Fibroblast of skin of right biceps (primary cell): ENCODE data around the gene SLC17A9.

Experiments used
- DNase-seq: peaks from one replicate; pipeline ENCODE4 v3.0.0-alpha.2; 2013

The SLC17A9 gene

GRCh38 chr20:62952373-62952967 lies at the start of gene SLC17A9:
Gene SLC17A9 (plus strand): TSS chr20:62952709. CDS start chr20:62952831, 122 bp downstream.
- peak; percentile 35 for DNase-seq

- peak; percentile 39 for DNase-seq
Measured at GRCh38 chr20:62902926-62903615, 49.4 kb upstream of the SLC17A9 start.

- DNase-seq, result no peak
Measured at GRCh38 chr20:62905536-62906117, 46.9 kb upstream of the SLC17A9 start.

GRCh38 chr20:62906209-62906608 lies 46.3 kb upstream of the SLC17A9 start:
- DNase-seq, result no peak

GRCh38 chr20:62906647-62907375 lies 45.7 kb upstream of the SLC17A9 start:
- no peak for DNase-seq

- peak; percentile 12 for DNase-seq
Measured at GRCh38 chr20:62907384-62908317, 44.9 kb upstream of the SLC17A9 start.

GRCh38 chr20:62908971-62909791 lies 43.3 kb upstream of the SLC17A9 start:
- no peak for DNase-seq

GRCh38 chr20:62910217-62910766 lies 42.2 kb upstream of the SLC17A9 start:
- no peak for DNase-seq

GRCh38 chr20:62910777-62911497 lies 41.6 kb upstream of the SLC17A9 start:
- DNase-seq, result no peak

- no peak for DNase-seq
Measured at GRCh38 chr20:62911701-62912280, 40.7 kb upstream of the SLC17A9 start.

- DNase-seq, result no peak
Measured at GRCh38 chr20:62913043-62913630, 39.4 kb upstream of the SLC17A9 start.

- no peak for DNase-seq
Measured at GRCh38 chr20:62914436-62914835, 38.1 kb upstream of the SLC17A9 start.

GRCh38 chr20:62914970-62915457 lies 37.5 kb upstream of the SLC17A9 start:
- peak; percentile 28 for DNase-seq

- DNase-seq, result no peak
Measured at GRCh38 chr20:62916703-62917476, 35.6 kb upstream of the SLC17A9 start.

GRCh38 chr20:62917720-62918119 lies 34.8 kb upstream of the SLC17A9 start:
- DNase-seq, result no peak

- DNase-seq, result no peak
Measured at GRCh38 chr20:62918147-62918546, 34.4 kb upstream of the SLC17A9 start.

- no peak for DNase-seq
Measured at GRCh38 chr20:62918831-62919230, 33.7 kb upstream of the SLC17A9 start.

GRCh38 chr20:62920039-62920645 lies 32.4 kb upstream of the SLC17A9 start:
- no peak for DNase-seq
